Caki2 (cell line): ENCODE results near the gene TSPOAP1. TPM values are rescaled to one million over a fixed set of nuclear protein-coding genes. Genes with fewer than 3 reads are reported as not detected.

ENCODE experiments used
- DNase-seq: peaks from one replicate; pipeline ENCODE4 v3.0.0-alpha.2; 2015; ENCODE audit warnings: low read depth
- in situ Hi-C: cut with HindIII; loops from 2 replicates; pipeline ENCODE4 v1.10.0; 2016; ENCODE audit warnings: low sequenced_read_pairs, low pct_unique_long_range_greater_than_20kb, mixed read lengths
- total RNA-seq: library from RNA; depleted of rRNA; stranded (reverse); fragments of >200 nt; shearing (Covaris generic); gene quantifications from 2 replicates; pipeline ENCODE4 v1.2.3, GENCODE V29; 2014; ENCODE audit warnings: low replicate concordance; rRNA removed

Gene TSPOAP1, protein sequence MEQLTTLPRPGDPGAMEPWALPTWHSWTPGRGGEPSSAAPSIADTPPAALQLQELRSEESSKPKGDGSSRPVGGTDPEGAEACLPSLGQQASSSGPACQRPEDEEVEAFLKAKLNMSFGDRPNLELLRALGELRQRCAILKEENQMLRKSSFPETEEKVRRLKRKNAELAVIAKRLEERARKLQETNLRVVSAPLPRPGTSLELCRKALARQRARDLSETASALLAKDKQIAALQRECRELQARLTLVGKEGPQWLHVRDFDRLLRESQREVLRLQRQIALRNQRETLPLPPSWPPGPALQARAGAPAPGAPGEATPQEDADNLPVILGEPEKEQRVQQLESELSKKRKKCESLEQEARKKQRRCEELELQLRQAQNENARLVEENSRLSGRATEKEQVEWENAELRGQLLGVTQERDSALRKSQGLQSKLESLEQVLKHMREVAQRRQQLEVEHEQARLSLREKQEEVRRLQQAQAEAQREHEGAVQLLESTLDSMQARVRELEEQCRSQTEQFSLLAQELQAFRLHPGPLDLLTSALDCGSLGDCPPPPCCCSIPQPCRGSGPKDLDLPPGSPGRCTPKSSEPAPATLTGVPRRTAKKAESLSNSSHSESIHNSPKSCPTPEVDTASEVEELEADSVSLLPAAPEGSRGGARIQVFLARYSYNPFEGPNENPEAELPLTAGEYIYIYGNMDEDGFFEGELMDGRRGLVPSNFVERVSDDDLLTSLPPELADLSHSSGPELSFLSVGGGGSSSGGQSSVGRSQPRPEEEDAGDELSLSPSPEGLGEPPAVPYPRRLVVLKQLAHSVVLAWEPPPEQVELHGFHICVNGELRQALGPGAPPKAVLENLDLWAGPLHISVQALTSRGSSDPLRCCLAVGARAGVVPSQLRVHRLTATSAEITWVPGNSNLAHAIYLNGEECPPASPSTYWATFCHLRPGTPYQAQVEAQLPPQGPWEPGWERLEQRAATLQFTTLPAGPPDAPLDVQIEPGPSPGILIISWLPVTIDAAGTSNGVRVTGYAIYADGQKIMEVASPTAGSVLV (N-terminal part only)
- not detected in 2 replicates for total RNA-seq

DNA sequence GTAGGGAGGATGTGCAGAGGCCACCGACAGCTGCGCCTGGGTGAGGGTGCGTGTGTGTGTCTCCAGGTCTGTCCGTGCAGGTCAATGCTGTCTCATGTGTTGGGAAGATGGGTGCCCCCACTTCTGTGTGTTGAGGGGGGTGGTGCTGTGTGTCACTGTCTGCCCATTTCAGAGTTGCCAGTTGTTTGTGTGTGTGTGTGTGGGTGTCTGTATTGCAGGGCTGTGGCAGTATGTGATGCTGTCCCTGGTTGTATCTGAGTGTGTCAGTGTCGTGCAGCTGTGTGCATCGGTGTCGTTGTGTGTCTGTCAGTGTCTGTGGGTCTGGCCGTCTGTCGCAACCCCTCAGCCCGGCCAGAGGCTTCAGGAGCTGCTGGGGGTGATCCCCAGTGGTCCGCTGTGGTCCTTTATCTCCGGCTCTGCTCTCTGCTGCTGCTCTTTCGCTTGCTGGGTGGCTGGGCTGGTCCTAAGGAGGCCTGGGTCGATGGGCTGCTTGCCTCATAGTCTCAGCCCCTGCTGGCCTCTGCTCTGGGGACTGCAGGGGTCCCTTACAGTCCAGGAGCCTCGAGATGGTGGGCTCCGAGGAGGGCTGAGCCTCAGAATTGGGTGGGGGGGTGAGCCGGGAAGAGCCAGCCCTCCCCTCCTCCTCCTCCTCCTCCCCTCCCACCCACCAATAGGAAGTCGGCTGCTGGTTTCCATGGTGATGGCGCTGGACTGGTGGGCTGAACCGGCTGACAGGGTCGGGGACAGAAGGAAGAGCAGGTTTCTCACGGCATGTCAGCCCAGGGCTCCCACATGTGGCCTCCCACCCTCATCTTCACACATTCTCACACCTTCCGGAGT, at the start of gene TSPOAP1:
Gene TSPOAP1 (minus strand): TSS at position 601 of the 840 bp plus-strand sequence. CDS start 875 bp downstream, outside the sequence.
- in situ Hi-C loops: no loop called here
- DNase-seq: no peak

DNA sequence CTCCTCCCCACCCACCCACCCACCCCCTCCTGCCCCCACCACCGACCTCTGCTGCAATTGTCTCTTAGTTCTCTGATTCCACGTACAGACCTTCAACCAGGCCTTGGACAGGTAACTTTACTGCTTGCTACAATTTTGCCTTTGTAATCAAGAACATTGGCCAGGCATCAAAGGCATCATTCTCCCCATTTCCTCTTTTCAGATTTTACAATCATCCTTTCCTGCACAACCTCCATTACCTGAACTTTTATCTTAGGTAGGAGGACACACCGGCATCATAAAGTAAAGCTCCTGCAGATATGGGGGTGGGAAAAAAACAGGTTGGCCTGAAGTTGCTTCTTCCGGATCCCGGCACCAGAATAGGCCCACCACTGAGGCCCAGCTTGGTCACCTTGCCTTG, 49.1 kb upstream of the TSPOAP1 start:
- no peak for DNase-seq
- in situ Hi-C loops: no loop called here

DNA sequence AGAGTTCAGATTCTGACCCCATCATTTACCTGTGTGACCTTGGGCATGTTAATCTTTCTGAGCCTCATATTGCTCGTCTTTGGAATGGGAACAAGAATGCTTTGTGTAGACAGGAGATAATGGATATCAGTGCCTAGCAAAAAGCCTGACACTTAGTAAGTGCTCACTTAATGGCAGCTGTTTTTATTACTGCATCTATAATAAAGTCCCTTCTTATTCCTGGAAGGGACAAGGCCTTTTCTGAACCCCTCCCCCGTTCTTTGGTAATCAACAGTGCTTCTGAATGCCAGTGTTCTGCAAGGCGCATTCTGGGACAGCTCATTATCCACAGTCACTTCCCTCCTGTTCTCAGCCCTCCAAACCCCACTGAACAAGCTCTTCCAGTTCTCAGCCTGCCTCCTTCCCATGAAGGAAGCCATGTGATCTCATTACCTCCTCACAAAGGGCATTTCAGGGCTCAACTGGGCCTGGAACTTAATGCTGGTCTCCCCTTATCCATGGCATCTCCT, 48.6 kb upstream of the TSPOAP1 start:
- in situ Hi-C loops: no loop called here
- DNase-seq: no peak

DNA sequence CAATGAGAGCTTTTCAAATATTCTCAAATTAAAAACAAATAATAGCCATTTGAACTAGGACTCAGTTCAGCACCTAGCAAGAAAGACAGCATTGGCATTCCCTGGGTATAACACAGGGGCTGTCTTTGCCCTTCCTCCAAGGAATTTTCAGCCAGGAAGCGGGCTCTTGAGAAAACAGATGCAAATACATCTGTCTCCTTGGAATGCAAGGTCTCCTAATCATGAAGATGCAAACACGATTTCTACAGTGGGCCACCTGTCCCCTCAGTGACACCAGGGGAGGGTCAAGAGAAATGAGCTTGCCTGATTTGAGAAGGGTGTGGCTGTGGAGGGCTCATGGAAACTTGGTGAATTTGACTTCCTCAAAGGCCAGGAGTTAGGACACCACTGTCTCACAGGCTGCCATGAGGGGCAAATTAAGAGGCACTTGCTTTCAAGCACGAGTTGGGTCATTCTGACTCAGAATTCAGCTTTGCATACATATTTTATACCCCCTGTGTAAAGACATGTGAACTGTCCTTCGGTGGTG, 47.9 kb upstream of the TSPOAP1 start:
- in situ Hi-C loops: no loop called here
- DNase-seq: no peak

DNA sequence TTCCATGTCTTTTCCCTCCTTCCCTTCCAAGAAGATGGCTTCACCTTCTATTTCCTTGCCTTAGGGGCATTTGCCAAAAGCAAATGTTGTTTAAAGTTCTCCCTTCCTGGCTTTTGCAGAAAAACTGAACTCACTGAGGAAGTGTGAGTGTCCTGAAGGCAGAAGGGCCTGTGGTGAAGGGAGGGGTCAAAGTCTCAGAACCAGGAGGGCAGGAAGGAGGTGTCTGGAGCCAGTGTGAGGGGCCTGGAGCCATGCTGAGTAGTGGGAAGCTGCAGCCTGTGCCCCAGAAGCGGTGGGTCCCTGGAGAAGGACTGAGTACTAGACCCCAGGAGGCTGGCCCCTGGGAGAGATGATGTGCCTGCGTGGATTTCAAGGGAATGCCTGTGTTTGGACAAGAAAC, 47.2 kb upstream of the TSPOAP1 start:
- in situ Hi-C loops: no loop called here
- no peak for DNase-seq

DNA sequence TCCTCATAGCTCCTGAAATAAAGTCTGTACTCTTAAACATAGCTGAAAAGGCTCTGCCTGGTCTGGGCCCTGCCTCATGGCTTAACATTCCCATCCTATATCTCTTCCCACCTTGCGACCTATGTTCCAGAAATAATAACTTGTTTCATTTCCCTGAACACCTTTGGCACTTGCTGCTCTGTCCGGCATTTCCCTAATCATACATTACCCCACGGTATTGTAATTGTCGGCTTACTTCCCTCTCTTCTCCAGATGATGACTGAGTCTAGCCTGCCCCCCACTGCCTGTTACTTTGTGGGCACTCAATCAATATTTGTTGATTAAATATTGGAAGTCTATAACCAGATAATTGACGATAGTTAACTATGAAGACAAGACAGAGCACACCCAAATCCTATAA, 46.7 kb upstream of the TSPOAP1 start:
- DNase-seq: no peak
- in situ Hi-C loops: no loop called here

DNA sequence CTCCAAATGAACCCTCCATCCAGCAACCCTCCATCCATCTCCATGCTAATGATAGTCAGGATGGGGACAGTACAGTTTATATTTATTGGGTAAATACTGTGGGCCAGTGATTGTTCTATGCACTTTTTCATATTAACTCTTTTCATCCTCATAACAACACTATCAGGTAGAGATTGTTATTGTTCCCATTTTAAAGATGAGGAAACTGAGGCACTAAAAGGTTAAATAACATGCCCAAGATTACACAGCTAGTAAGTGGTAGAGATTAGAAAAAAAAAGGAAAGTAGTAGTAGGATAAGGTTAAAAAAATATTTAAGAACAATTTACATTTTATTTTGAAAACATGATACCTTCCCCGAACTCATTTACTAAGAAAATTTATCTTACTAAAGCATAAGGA, 45.3 kb upstream of the TSPOAP1 start:
- in situ Hi-C loops: no loop called here
- no peak for DNase-seq

DNA sequence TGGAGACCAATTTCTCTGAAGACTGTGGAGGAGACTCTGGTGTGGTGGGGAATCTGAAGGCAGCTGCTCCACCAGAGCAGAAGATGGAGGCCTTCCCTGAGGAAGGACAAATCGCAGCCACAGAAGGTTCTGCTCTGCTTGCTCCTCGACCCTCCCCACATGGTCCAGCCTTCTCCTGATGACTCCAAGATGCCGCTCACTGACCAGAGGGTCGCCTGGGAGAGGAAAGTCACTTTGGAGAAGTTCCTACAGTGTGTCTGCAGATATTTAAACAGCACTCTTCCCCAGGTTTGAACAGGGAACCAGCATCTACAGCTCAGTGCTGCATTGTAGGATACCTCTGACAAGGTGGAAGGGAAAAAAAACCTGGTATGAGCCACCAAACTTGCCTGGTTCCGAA, 44.4 kb upstream of the TSPOAP1 start:
- DNase-seq: no peak
- in situ Hi-C loops: no loop called here

DNA sequence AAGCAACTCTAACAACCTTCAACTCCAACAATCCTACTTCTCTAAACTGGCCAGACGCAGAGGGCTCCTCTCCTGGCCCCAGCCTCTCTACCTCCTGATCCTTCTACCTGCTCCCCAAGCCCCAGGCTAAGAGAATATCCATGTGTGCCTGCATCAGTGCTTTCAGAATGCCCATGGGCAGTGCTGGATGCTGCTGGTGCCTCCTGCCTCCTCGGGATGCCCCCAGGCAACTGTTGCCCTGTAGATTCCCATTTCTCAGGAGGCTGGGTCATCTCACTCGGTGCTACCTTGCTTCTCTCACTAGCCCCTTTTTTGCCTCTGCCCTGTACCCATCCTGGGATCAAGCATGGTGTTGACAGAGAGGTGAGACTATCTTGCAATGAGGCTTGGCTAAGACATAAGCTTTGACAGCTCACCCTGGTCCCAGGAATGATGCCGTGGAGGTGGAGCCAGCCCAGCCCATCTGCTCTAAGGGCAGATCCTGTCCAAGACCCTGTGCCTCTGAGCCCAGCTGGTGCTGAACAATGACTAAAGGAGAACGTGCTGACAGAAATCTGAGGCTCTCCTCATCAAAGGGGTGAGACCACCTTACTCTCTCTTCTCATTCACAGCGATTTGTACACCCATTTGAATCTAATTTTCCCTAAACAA, 42.8 kb upstream of the TSPOAP1 start:
- in situ Hi-C loops: no loop called here
- no peak for DNase-seq

DNA sequence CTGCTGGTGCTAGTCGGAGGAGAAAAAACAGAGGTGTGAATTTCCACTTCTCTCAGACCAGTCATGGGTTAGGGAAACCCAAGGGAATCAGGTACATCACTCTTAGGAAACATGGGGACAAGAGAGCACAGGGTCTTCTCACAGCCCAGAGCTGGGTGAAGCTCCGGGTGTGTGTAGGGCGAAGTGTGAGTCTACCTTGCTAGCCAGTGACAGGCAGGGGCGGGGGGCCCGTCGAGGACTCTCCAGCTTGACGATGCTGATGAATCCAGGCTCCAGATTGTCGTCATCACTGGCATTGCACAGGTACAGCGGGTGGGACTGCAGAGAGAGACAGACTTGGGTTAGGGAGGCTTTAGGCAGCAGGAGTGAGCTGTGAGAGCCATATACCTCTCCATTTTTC, 42.1 kb upstream of the TSPOAP1 start:
- DNase-seq: no peak
- in situ Hi-C loops: no loop called here

DNA sequence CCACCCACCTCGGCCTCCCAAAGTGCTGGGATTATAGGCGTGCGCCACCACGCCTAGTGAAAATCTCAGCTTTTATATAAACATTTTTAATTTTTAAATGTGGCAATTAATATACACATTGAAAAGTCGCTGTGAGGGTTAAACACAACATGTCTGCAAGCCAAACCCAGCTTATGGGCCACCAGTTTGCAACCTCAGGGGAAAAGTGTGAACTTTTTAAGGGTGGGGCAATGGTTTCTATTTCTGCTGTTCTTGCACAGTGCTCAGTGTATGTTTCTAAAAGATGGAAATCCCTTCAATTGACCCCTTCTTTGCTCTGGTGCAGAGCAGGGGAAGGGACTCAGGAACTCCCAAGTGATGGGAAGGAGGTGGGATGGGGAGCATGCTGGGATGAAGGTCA, 41.7 kb upstream of the TSPOAP1 start:
- in situ Hi-C loops: no loop called here
- no peak for DNase-seq

DNA sequence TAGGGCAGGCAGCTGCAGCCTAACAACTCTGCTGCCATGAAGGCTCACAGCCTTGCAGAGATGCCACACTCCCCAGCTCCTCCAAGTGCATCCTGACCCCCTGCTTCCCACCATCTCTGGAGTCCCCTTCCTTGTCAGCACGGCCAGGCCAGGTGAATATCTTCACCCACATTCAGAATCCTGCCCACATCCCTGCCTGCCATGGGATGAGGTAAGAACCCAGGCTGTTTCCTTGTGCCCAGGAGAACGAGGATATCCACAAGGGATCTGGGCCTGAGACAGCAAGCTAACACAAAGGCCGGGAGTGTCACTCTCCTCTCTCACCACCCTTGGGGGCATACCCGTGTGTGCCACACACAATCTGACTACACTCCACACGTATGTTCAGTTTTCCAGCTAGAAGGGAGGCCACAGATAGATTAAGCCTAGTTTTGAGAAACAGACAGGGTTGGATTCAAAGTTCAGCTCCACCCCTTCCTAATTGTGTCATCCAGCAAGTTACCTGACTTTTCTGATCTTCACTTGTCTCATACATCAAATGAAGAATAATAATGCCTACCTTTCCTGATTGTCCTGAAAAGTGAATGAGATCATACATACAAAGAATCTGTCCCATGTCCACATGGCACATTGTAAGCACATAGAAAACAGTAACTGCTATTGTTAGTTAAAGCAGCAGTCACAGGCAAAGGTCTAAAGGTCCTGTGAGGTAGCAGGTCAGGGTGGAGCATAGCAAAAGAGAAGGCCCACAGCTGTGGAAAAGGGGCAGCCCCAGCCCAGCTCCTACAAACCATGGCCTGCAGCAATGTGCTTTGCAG, 40.8 kb upstream of the TSPOAP1 start:
- in situ Hi-C loops: no loop called here
- no peak for DNase-seq

DNA sequence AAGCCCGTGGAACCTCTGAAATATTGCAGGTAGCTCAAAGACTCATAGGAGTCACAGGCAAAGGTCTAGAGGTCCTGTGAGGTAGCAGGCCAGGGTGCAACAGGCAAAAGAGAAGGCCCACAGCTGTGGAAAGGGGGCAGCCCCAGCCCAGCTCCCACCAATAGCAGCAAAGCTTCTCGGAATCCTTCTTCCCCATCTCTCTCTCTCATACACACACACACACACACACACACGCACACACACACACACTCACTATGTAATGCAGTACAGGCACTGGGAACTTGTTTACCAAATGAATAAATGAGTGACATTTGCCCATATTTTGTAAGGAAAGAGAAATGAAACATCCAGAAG, 40.2 kb upstream of the TSPOAP1 start:
- in situ Hi-C loops: no loop called here
- DNase-seq: no peak

DNA sequence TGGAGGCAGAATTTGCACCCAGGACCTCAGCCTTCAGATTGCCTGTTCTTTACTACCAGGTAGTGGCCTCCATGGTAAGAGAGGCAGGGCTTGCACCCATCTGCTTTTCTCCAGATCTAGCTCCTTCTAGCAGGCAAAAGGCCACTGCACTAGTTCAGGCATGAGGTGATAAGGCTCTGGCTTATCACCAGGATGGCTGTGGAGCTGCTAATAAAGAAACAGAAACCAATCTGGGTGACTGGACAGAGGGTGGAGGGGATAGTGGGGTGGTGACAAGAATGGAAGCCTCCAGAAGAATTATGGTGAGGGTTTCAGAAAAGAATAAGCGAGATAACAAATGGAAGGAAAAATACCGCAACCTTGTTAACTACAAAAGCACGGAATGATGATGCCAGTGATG, 38.9 kb upstream of the TSPOAP1 start:
- DNase-seq: no peak
- in situ Hi-C loops: no loop called here

DNA sequence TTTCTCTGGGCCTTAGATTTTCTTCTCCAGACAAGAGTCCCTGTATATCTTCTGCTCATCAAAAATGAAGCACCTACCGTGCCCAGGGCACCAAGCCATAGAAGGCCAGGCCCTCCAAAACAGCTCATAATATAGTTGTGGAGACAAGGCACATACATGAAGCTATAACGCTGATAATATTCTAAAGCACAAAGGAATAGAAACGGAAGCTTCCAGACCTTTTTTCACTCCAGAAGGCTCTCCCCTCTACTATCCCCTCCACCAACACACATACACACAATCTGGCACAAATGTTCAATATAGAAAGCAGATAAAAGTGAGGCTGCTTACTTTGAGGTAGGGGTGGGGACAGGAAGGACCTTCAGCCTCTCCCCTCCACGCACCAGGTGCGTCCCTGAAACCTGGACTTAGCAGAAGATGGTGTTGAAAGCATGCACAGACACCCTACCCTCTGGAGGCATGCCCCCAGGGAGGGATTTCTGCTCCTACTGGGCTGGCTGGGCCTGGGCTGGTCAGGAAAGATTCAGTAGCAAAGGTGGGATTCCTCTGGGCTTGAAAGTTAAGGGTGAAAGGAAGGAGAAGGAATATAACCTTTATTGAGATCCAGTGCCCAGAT, 37.5 kb upstream of the TSPOAP1 start:
- no peak for DNase-seq
- in situ Hi-C loops: no loop called here

DNA sequence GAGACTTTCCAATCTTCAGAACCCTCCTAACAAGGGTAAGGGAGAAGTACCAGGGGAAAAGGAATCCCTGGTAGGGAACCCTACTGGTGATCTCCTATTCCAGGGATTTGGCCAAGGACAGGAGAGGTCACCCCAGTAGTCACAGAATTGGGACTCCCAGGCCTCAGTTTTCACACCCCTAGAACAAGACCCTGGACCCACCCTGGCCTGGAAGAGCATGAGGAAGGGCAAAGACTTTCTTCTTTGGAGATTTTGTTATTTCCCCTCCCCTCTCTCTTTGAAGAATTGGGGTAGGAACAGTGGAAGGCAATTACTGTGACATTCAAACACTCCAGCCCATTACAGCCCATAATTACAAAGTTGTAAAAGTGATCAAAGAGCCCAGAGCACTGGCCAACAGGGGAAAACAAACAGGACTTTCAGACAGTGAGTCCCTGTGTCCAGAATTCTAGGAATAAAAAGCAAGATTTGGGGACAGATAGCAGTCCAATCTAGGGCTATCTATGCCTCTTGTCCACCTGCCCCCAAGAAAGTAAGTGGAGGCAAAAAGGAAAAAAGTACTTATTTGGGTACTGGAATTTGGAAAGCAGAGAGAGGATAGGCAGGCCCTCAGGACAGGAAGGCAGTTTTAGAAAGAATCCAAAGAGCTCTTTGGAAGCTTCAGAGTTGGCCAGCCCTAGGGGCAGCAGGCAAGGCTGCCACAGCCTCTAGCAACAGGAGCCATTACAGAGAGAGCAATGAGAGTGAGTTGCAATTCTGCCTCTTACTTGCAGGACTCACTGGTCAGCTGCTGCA, 36.8 kb upstream of the TSPOAP1 start:
- in situ Hi-C loops: no loop called here
- no peak for DNase-seq
